Upper lobe of left lung (tissue), 6 donors: ENCODE data around the gene CCDC102B. TPM values are rescaled to one million over a fixed set of nuclear protein-coding genes. Genes with fewer than 3 reads are reported as not detected.

Source experiments
- ATAC-seq, 2 donors: fragments of 200-7000 bp; cut with Tn5 transposase; one replicate each; pipeline ENCODE4 v1.9.1; 2022; ENCODE audit warnings: mild to moderate bottlenecking in 2 of 2, moderate library complexity in 2 of 2; ENCODE audit not compliant: low FRiP score in 2 of 2
- DNase-seq, 2 donors: peaks; one replicate each; pipeline ENCODE4 v3.0.0-alpha.2; 2019 to 2020
- H3K27ac ChIP-seq, 4 donors: fragments of 200-600 bp; sonication (generic); one replicate each; pipeline ENCODE4 v1.5.1; 2016 to 2019
- H3K27me3 ChIP-seq, 4 donors: fragments of 200-600 bp; sonication (generic); one replicate each; pipeline ENCODE4 v1.5.1; 2017 to 2019
- H3K36me3 ChIP-seq, 4 donors: fragments of 200-600 bp; sonication (generic); one replicate each; pipeline ENCODE4 v1.5.1; 2016 to 2019
- H3K4me1 ChIP-seq, 4 donors: fragments of 200-600 bp; sonication (generic); one replicate each; pipeline ENCODE4 v1.5.1; 2018 to 2019
- H3K4me3 ChIP-seq, 4 donors: fragments of 200-600 bp; sonication (generic); one replicate each; pipeline ENCODE4 v1.5.1; 2017 to 2019; ENCODE audit warnings: mild to moderate bottlenecking in 2 of 4, moderate library complexity in 1 of 4
- H3K9me3 ChIP-seq, 4 donors: fragments of 200-600 bp; sonication (generic); one replicate each; pipeline ENCODE4 v1.5.1; 2018 to 2019
- EP300 ChIP-seq, 4 donors: sonication (generic); formaldehyde crosslinking; IDR thresholded peaks; one replicate each; pipeline ENCODE4 v1.5.1; 2017; ENCODE audit warnings: antibody characterized with exemption in 4 of 4, control low read depth in 2 of 4
- POLR2A ChIP-seq, 4 donors: fragments of 450-650 bp; IDR thresholded peaks; one replicate each; pipeline ENCODE4 v1.5.1; 2016 to 2017; ENCODE audit warnings: antibody characterized with exemption in 4 of 4, mild to moderate bottlenecking in 2 of 4
- POLR2AphosphoS5 ChIP-seq, 2 donors: sonication (generic); formaldehyde crosslinking; IDR thresholded peaks; one replicate each; pipeline ENCODE4 v1.5.1; 2017; ENCODE audit warnings: antibody characterized with exemption in 2 of 2
- WGBS, 2 donors: methylation state at CpG; one replicate each; pipeline ENCODE4 v1.1.5; 2017 to 2018; 5-methylcytosine and 5-hydroxymethylcytosine counted together
- total RNA-seq, 6 donors: library from RNA; depleted of rRNA in 4 of 6; stranded (reverse); fragments of >200 nt in 4 of 6; gene quantifications; one replicate each; pipeline versions ENCODE4 v1.1.0 to v1.2.1, GENCODE V29; 2016 to 2021
- TF ChIP-seq, protein P1 (sequence below), 6 experiments: fragments of 450-650 bp in 4 of 6; fragments of 200-600 bp in 2 of 6; sonication (generic) in 2 of 6; IDR thresholded peaks; one replicate each; pipeline ENCODE4 v1.5.1; 2016 to 2019; ENCODE audit warnings: antibody characterized with exemption in 6 of 6
- donor health status: DM: no; HTN: no; CAD: no; lungs with moderate emphysema.
- donor health status: DM: no; HTN: yes; CAD: no; lungs with severe emphysema.

CCDC102B gene
- total RNA-seq, 6 donors from 2014 or later: 6.2 to 51.3 (median 20.3) TPM

DNA sequence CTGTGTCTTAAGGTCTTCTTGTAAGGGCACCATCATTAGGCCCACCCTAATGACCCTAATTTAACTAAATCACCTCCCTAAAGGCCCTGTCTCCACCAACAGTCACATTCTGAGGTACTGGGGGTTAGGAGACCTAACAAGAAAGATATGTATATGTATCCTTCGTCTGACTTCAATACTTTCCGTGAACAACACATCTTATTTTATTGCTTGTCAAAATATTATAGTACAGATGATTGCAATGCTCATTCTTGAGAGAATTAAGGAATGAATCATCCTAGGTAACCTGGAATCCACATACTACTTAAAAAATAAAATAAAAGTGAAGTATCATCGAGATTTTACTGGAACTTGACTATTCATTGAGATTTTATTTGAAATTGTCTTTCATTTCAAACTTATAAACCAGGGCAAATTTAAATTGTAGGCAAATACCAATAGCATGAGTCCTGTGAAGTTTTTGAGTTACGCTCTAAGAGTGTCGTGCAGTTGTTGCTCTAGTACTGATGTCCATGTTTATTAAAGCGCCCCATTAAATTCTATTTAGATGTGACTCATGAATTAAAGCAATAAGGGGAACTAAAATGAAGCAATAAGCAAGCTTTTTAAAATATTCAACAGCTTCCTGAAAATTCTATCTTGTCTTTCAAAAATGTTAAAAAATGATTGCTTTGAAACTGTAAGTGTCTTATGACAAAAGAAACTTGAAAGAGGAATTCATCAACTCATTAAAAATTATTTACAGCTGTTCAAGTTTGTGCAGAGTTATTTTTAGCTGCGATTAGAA is 40.0 kb downstream of the CCDC102B start:
- H3K36me3 ChIP-seq: no peaks in the 10 kb centered on the region
- no peak for TF ChIP-seq POLR2AphosphoS5 (IDR thresholded peaks at IDR 0.05)
- TF ChIP-seq, protein P1, sequence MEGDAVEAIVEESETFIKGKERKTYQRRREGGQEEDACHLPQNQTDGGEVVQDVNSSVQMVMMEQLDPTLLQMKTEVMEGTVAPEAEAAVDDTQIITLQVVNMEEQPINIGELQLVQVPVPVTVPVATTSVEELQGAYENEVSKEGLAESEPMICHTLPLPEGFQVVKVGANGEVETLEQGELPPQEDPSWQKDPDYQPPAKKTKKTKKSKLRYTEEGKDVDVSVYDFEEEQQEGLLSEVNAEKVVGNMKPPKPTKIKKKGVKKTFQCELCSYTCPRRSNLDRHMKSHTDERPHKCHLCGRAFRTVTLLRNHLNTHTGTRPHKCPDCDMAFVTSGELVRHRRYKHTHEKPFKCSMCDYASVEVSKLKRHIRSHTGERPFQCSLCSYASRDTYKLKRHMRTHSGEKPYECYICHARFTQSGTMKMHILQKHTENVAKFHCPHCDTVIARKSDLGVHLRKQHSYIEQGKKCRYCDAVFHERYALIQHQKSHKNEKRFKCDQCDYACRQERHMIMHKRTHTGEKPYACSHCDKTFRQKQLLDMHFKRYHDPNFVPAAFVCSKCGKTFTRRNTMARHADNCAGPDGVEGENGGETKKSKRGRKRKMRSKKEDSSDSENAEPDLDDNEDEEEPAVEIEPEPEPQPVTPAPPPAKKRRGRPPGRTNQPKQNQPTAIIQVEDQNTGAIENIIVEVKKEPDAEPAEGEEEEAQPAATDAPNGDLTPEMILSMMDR (IDR thresholded peaks at IDR 0.05): no peak
- no peak for TF ChIP-seq POLR2A (IDR thresholded peaks at IDR 0.05)
- no peak for TF ChIP-seq EP300 (IDR thresholded peaks at IDR 0.05)
- DNase-seq (no peak), ATAC-seq (peak in 1 of 2 donors; percentile 55)
- H3K4me1 ChIP-seq: peaks cover 0 to 7% (median 2%) of the 10 kb centered on the region in 4 donors
- peak overlapping the region; percentile 49 to 62 (median 58) for H3K27ac ChIP-seq
- H3K9me3 ChIP-seq: no peaks in the 10 kb centered on the region
- WGBS, 2 donors: 70 to 73% methylated on average over 7 of the region's 7 CpGs
- H3K27me3 ChIP-seq: no peaks in the 10 kb centered on the region
- H3K4me3 ChIP-seq: no peak overlapping the region

DNA sequence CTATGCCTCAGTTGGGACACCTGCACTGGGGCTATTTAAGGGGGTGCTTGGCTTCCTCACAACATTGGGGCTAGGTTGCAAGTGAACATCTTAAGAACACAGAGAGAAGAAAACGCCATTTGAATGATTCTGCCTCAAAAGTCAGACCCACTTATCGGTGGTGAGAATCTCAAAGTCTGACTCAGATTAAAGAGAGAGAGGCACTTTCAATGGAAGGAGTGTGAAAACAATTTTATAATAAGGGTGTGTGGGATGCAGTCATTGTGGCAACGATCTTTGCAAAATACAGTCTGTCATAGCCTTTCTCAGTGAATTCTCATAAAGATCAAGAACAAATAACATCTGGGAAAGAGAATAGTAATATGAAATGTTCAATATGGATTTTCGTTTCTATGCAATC is 41.8 kb downstream of the CCDC102B start:
- peaks cover 0 to 7% (median 2%) of the 10 kb centered on the region in 4 donors for H3K4me1 ChIP-seq
- DNase-seq (no peak), ATAC-seq (no peak)
- peak overlapping the region in 2 of 4 donors; percentile 18 to 60 for H3K27ac ChIP-seq
- no peaks in the 10 kb centered on the region for H3K36me3 ChIP-seq
- no peak overlapping the region for H3K4me3 ChIP-seq
- no peaks in the 10 kb centered on the region for H3K9me3 ChIP-seq
- no peak for TF ChIP-seq POLR2AphosphoS5 (IDR thresholded peaks at IDR 0.05)
- TF ChIP-seq, protein P1 (IDR thresholded peaks at IDR 0.05): no peak
- no peak for TF ChIP-seq EP300 (IDR thresholded peaks at IDR 0.05)
- TF ChIP-seq POLR2A (IDR thresholded peaks at IDR 0.05): no peak
- WGBS, 2 donors: 72 to 85% methylated on average over 4 of the region's 4 CpGs
- no peaks in the 10 kb centered on the region for H3K27me3 ChIP-seq

DNA sequence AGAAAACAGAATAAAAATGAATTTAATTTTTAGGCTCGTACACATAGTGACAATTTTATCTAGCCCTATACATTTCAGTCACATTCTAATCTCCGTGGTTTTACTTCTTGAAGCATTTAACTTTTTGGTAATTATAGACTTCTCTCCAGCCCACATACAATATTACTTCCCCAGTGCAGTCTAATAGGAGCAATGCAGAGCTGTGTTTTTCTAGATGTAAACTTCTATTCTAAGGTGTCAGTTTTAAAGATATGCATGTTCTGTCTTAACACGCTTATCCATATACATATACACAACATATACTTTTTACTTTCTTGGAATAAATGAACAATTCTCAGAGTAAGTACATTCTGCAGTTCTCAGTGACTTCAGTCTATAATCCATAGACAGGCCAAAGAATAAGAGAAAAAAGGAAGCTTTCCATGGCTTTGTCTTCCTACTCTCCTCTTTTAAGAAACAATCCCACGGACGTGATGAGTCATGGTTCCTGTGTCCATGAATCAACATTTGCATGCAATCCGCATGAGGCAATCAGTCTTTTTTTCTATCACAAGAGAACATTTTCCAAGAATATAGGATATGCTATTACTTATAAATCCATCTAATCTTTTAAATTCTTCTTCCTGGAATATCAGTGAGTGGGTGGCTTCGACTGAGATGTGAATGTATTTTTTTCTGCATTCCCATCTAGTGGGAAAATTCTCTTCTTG is 42.8 kb downstream of the CCDC102B start:
- peak in 1 of 2 donors; percentile 83 for ATAC-seq
- no peaks in the 10 kb centered on the region for H3K27me3 ChIP-seq
- DNase-seq: peak in 1 of 2 donors; percentile 38
- H3K4me1 ChIP-seq: peaks cover 0 to 7% (median 2%) of the 10 kb centered on the region in 4 donors
- H3K36me3 ChIP-seq: no peaks in the 10 kb centered on the region
- peak in 1 of 2 donors; percentile 49 for TF ChIP-seq POLR2AphosphoS5 (IDR thresholded peaks at IDR 0.05)
- TF ChIP-seq, protein P1 (IDR thresholded peaks at IDR 0.05): no peak
- peak in 1 of 4 donors; percentile 39 for TF ChIP-seq EP300 (IDR thresholded peaks at IDR 0.05)
- no peak for TF ChIP-seq POLR2A (IDR thresholded peaks at IDR 0.05)
- peak overlapping the region in 2 of 4 donors; percentile 56 to 60 for H3K27ac ChIP-seq
- no peaks in the 10 kb centered on the region for H3K9me3 ChIP-seq
- WGBS, 2 donors: 45 to 51% methylated on average over 7 of the region's 7 CpGs
- no peak overlapping the region for H3K4me3 ChIP-seq

DNA sequence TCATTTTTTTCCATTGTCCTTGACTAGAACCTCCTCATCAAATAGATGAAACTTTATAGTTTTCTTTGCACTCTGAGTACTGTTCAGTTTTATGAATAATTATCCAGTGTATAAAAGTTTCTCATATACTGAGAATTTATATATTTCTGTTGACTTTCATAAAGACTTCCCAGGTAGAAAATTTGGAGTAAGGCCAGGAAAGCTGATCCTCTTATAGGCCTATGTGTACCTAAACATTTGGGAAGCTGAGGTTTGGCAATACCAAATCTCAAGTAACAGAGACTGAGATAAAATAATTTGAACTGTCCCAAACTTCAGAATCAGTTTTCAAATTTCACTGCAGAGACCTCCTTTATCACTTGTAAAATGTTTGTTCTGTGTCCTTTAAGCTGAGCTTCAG is 43.4 kb downstream of the CCDC102B start:
- Histone ChIP-seq H3K4me3 (no peak overlapping the region), H3K4me1 (peaks cover 0 to 7% (median 2%) of the 10 kb centered on the region in 4 donors), H3K36me3 (no peaks in the 10 kb centered on the region), H3K9me3 (no peaks in the 10 kb centered on the region), H3K27ac (peak overlapping the region in 2 of 4 donors; percentile 56 to 60), H3K27me3 (no peaks in the 10 kb centered on the region)
- TF ChIP-seq POLR2A (IDR thresholded peaks at IDR 0.05) (no peak), POLR2AphosphoS5 (IDR thresholded peaks at IDR 0.05) (no peak), EP300 (IDR thresholded peaks at IDR 0.05) (no peak)
- TF ChIP-seq, protein P1 (IDR thresholded peaks at IDR 0.05): no peak
- DNase-seq (no peak), ATAC-seq (no peak)
